SK-N-SH (cell line): ENCODE data around the gene TMEM129. TPM values are rescaled to one million over a fixed set of nuclear protein-coding genes. Genes with fewer than 3 reads are reported as not detected.

Experiments
- CTCF ChIA-PET: fragments of 300-600, 350-600 bp; formaldehyde crosslinking; extraction: SDS; loops from one replicate; lab custom pipeline; 2021; lab: Yijun Ruan, JAX
- POLR2A ChIA-PET: fragments of 350-600 bp; sonication (Branson Sonifier 250); formaldehyde crosslinking; extraction: SDS; loops from one replicate; lab custom pipeline; 2020; ENCODE audit warnings: antibody characterized with exemption, inconsistent platforms; lab: Yijun Ruan, JAX
- DNase-seq: peaks from one replicate; pipeline ENCODE4 v3.0.0; 2012
- H2AFZ ChIP-seq: fragments of 200-600 bp; sonication (generic); 2 replicates; pipeline ENCODE4 v1.8.1; 2016; ENCODE audit warnings: antibody characterized with exemption, mild to moderate bottlenecking, low read depth
- H3F3A ChIP-seq: fragments of 200-600 bp; sonication (generic); replicated peaks from 2 replicates; pipeline ENCODE3; 2016; ENCODE audit warnings: antibody characterized with exemption, mild to moderate bottlenecking; ENCODE audit not compliant: insufficient read depth
- H3K27ac ChIP-seq, 2 experiments: fragments of 200-500 bp in 1 of 2; fragments of 200-600 bp in 1 of 2; sonication (Bioruptor generic) in 1 of 2; sonication (generic), shearing (Covaris generic) in 1 of 2; 2 replicates each; pipeline versions ENCODE4 v1.5.1 to v1.6.1; 2014 to 2016; ENCODE audit warnings: low read depth in 2 of 2, inconsistent platforms in 1 of 2, low read length in 1 of 2, mild to moderate bottlenecking in 1 of 2, mixed read lengths in 1 of 2
- H3K27me3 ChIP-seq: fragments of 200-600 bp; sonication (generic), shearing (Covaris generic); 2 replicates; pipeline ENCODE4 v1.6.1; 2016; ENCODE audit warnings: mixed run types; ENCODE audit not compliant: insufficient read depth
- H3K36me3 ChIP-seq, 2 experiments: fragments of 200-500 bp in 1 of 2; fragments of 200-600 bp in 1 of 2; sonication (Bioruptor generic) in 1 of 2; sonication (generic) in 1 of 2; replicated peaks in 1 of 2; 2 replicates each; pipeline versions ENCODE3 to v1.5.1; 2014 to 2016; ENCODE audit warnings: low read length in 1 of 2, mild to moderate bottlenecking in 1 of 2; ENCODE audit not compliant: insufficient read depth in 2 of 2, control insufficient read depth in 1 of 2
- H3K4me1 ChIP-seq, 2 experiments: fragments of 200-500 bp in 1 of 2; fragments of 200-600 bp in 1 of 2; sonication (Bioruptor generic) in 1 of 2; sonication (generic), shearing (Covaris generic) in 1 of 2; 2 replicates each; pipeline versions ENCODE4 v1.5.1 to v1.6.1; 2014 to 2016; ENCODE audit warnings: low read depth in 1 of 2, low read length in 1 of 2, mixed run types in 1 of 2; ENCODE audit not compliant: insufficient read depth in 2 of 2, control insufficient read depth in 1 of 2
- H3K4me2 ChIP-seq: fragments of 200-600 bp; sonication (generic), shearing (Covaris generic); 2 replicates; pipeline ENCODE4 v1.6.1; 2017; ENCODE audit warnings: mixed run types
- H3K4me3 ChIP-seq, 2 experiments: fragments of 200-500 bp in 1 of 2; fragments of 200-600 bp in 1 of 2; sonication (Bioruptor generic) in 1 of 2; sonication (generic), shearing (Covaris generic) in 1 of 2; 2 replicates each; pipeline versions ENCODE4 v1.5.1 to v1.8.1; 2014 to 2016; ENCODE audit warnings: low read depth in 2 of 2, inconsistent platforms in 1 of 2, low read length in 1 of 2, mild to moderate bottlenecking in 1 of 2, mixed read lengths in 1 of 2, moderate library complexity in 1 of 2
- H3K79me2 ChIP-seq: fragments of 200-600 bp; sonication (generic); 2 replicates; pipeline ENCODE4 v1.8.1; 2017; ENCODE audit warnings: mild to moderate bottlenecking; ENCODE audit not compliant: insufficient read depth
- H3K9ac ChIP-seq: fragments of 200-600 bp; sonication (generic); 2 replicates; pipeline ENCODE4 v1.6.1; 2017; ENCODE audit warnings: mixed run types
- H3K9me2 ChIP-seq: fragments of 200-600 bp; sonication (generic); 2 replicates; pipeline ENCODE4 v1.6.1; 2017; ENCODE audit warnings: mixed run types
- H3K9me3 ChIP-seq: fragments of 200-600 bp; sonication (generic); 2 replicates; pipeline ENCODE4 v1.6.1; 2017; ENCODE audit warnings: mixed run types, mild to moderate bottlenecking, moderate library complexity
- H4K20me1 ChIP-seq: fragments of 200-600 bp; sonication (generic); 2 replicates; pipeline ENCODE4 v1.6.1; 2017; ENCODE audit warnings: mild to moderate bottlenecking, mixed run types; ENCODE audit not compliant: insufficient read depth
- ELF1 ChIP-seq: IDR thresholded peaks from 2 replicates; pipeline ENCODE4 v1.4.0; 2012
- EZH2phosphoT487 ChIP-seq: fragments of 200-600 bp; sonication (generic); IDR thresholded peaks from 2 replicates; pipeline ENCODE4 v1.6.1; 2017; ENCODE audit warnings: low read depth, mixed run types, mild to moderate bottlenecking, antibody characterized with exemption, moderate library complexity, borderline replicate concordance
- FOXM1 ChIP-seq: IDR thresholded peaks from 2 replicates; pipeline ENCODE4 v1.4.0; 2012; ENCODE audit warnings: low read depth, mild to moderate bottlenecking
- GATA2 ChIP-seq: sonication (generic); formaldehyde crosslinking; IDR thresholded peaks from 2 replicates; pipeline ENCODE4 v1.5.0; 2020; ENCODE audit warnings: mild to moderate bottlenecking, missing genetic modification reagents
- MAX ChIP-seq: IDR thresholded peaks from 2 replicates; pipeline ENCODE4 v1.4.0; 2012; ENCODE audit warnings: low read depth
- MEF2A ChIP-seq: IDR thresholded peaks from 2 replicates; pipeline ENCODE4 v1.4.0; 2012; ENCODE audit warnings: low read depth, borderline replicate concordance
- MXI1 ChIP-seq: IDR thresholded peaks from 2 replicates; pipeline ENCODE4 v1.6.1; 2012; ENCODE audit warnings: mild to moderate bottlenecking, low read depth, low read length, improper control_type of control experiment
- NFIC ChIP-seq: IDR thresholded peaks from 2 replicates; pipeline ENCODE4 v1.4.0; 2012; ENCODE audit warnings: borderline replicate concordance
- NRF1 ChIP-seq: IDR thresholded peaks from 2 replicates; pipeline ENCODE4 v1.6.1; 2012; ENCODE audit warnings: low read depth, mild to moderate bottlenecking, low read length
- RXRA ChIP-seq: IDR thresholded peaks from 2 replicates; pipeline ENCODE4 v1.4.0; 2012; ENCODE audit warnings: low read depth, mild to moderate bottlenecking, borderline replicate concordance
- TCF12 ChIP-seq: IDR thresholded peaks from 2 replicates; pipeline ENCODE4 v1.4.0; 2012
- TEAD4 ChIP-seq: IDR thresholded peaks from 2 replicates; pipeline ENCODE4 v1.4.0; 2012; ENCODE audit warnings: mild to moderate bottlenecking, borderline replicate concordance; ENCODE audit not compliant: insufficient read depth
- USF1 ChIP-seq: IDR thresholded peaks from 2 replicates; pipeline ENCODE4 v1.4.0; 2012; ENCODE audit warnings: low read depth, borderline replicate concordance
- USF2 ChIP-seq: fragments of 150-350 bp; IDR thresholded peaks from 2 replicates; pipeline ENCODE4 v1.6.1; 2017; ENCODE audit warnings: antibody characterized with exemption, low read length, low read depth, borderline replicate concordance
- YY1 ChIP-seq: IDR thresholded peaks from 2 replicates; pipeline ENCODE4 v1.4.0; 2012; ENCODE audit warnings: low read depth, mild to moderate bottlenecking
- WGBS: methylation state at CpG from one replicate; pipeline ENCODE4 v1.1.6; 2017; ENCODE audit warnings: low lambda C conversion rate; 5-methylcytosine and 5-hydroxymethylcytosine counted together
- polyA plus RNA-seq, 3 experiments: library from polyadenylated mRNA; depleted of rRNA; stranded (reverse); fragments of >200 nt; gene quantifications; 2 replicates each; pipeline ENCODE4 v1.2.3, GENCODE V29; 2012

The TMEM129 gene
- polyA plus RNA-seq, 1 of the 3 experiments (the other 2 are of a cell fraction): 36.5 TPM

- H3K4me1 ChIP-seq: peaks cover 0 to 35% of the 10 kb centered on the region in 2 experiments; a peak in 1 of 4 replicates
- no peak for TF ChIP-seq USF2
- TF ChIP-seq RXRA: no peak
- TF ChIP-seq MAX: no peak
- no peak for TF ChIP-seq TCF12
- no peak for TF ChIP-seq GATA2
- TF ChIP-seq NFIC: no peak
- TF ChIP-seq MXI1: no peak
- no peak for TF ChIP-seq YY1
- TF ChIP-seq EZH2phosphoT487: no peak
- TF ChIP-seq NRF1: no peak
- TF ChIP-seq, all 33 proteins: peak for 0
- H3K4me3 ChIP-seq: no peak overlapping the region
- no peaks in the 10 kb centered on the region for H3K36me3 ChIP-seq
- H4K20me1 ChIP-seq: no peaks in the 10 kb centered on the region
- H3K9ac ChIP-seq: no peak overlapping the region
- no peaks in the 10 kb centered on the region for H3F3A ChIP-seq
- CTCF ChIA-PET: interaction anchor here (0.6 to 12.0 kb wide), 7 partner anchors 30 to 290 kb away, joined by 3 to 88 read pairs (median 4); partner anchors contain the start of gene TMEM129
- no peaks in the 10 kb centered on the region for H3K27me3 ChIP-seq
- no peak overlapping the region for H2AFZ ChIP-seq
- POLR2A ChIA-PET: no interaction called here
- H3K9me3 ChIP-seq: no peaks in the 10 kb centered on the region
- H3K79me2 ChIP-seq: no peaks in the 10 kb centered on the region
- DNase-seq: no peak
- no peak overlapping the region for H3K4me2 ChIP-seq
- 79% methylated on average over 14 of the region's 35 CpGs for WGBS
- H3K27ac ChIP-seq: no peak overlapping the region
- H3K9me2 ChIP-seq: no peaks in the 10 kb centered on the region
Measured at GRCh38 chr4:1752284-1753041, 31.3 kb upstream of the TMEM129 start.

- H3K9me2 ChIP-seq: no peaks in the 10 kb centered on the region
- H3K27me3 ChIP-seq: no peaks in the 10 kb centered on the region
- no peaks in the 10 kb centered on the region for H3K9me3 ChIP-seq
- TF ChIP-seq TEAD4 (no peak), EZH2phosphoT487 (no peak), TCF12 (no peak), USF1 (no peak), ELF1 (no peak), MAX (no peak), FOXM1 (no peak), MEF2A (no peak)
- no peaks in the 10 kb centered on the region for H4K20me1 ChIP-seq
- H3K9ac ChIP-seq: no peak overlapping the region
- no peak overlapping the region for H3K4me2 ChIP-seq
- POLR2A ChIA-PET: no interaction called here
- H2AFZ ChIP-seq: no peak overlapping the region
- H3F3A ChIP-seq: no peaks in the 10 kb centered on the region
- WGBS: 70% methylated on average over 2 of the region's 8 CpGs
- H3K36me3 ChIP-seq: no peaks in the 10 kb centered on the region
- no peak overlapping the region for H3K27ac ChIP-seq
- H3K4me3 ChIP-seq: no peak overlapping the region
- CTCF ChIA-PET: interaction anchor here (0.6 to 12.0 kb wide), 7 partner anchors 30 to 290 kb away, joined by 3 to 88 read pairs (median 4); partner anchors contain the start of gene TMEM129
- no peaks in the 10 kb centered on the region for H3K79me2 ChIP-seq
- peaks cover 0 to 35% of the 10 kb centered on the region in 2 experiments; a peak in 1 of 4 replicates for H3K4me1 ChIP-seq
- no peak for DNase-seq
Measured at GRCh38 chr4:1751919-1752283, 30.8 kb upstream of the TMEM129 start.
